Adipose tissue (tissue), 3 donors: Measurements from ENCODE around the gene CCNY. TPM values are rescaled to one million over a fixed set of nuclear protein-coding genes. Genes with fewer than 3 reads are reported as not detected.

Experiments
- H3K27ac ChIP-seq: one replicate; pipeline ENCODE4 v1.5.1; 2013; ENCODE audit warnings: low read depth, low read length
- WGBS, 3 donors: extraction: QIAGEN DNeasy Blood & Tissue Kit; methylation state at CpG; one replicate each; pipeline ENCODE4 v1.1.7; 2013; 5-methylcytosine and 5-hydroxymethylcytosine counted together
- polyA plus RNA-seq, 3 donors: library from polyadenylated mRNA; stranded (reverse); fragments of 200-250 nt; gene quantifications; one replicate each; pipeline ENCODE4 v1.2.3, GENCODE V29; 2013
- donor health status: healthy with polysubstance abuse.
- donor health status: Bipolar disorder and iron deficiency.
- donor health status: healthy.

The CCNY gene
- polyA plus RNA-seq, 3 donors, result 14.0 to 38.6 (median 24.6) TPM

- WGBS, 3 donors, result 45 to 50% (median 47%) methylated on average over 12 of the region's 12 CpGs
- H3K27ac ChIP-seq, result no peak overlapping the region
These were observed 117.7 kb downstream of the CCNY start for GRCh38 chr10:35453855-35454532.

DNA sequence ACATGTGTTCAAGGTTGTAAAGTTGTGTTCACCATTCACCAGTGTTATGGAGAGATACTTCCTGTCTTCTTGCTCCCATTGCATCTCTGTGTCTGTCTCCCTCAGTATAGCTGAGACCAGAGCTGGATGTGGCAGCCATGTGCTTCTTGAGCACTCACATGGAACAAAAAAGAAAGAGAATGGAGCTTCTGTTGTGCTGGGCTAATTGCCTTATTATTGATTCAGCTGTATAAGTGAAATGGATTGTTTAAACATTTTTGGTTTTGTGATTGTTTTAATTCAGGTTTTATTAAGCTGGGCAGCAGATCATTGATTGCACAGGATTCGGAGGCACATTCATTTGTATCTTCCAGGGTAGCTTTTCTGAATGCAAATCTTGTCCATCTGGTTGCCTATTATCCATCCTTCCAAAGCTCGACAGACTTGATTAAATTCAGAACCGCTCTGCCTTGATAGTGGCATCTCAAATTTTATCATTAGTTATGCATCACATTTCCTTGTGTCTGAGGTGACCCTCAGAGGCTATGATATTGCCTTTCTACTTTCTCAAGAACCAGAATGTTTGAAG, 119.9 kb downstream of the CCNY start:
- 79 to 97% (median 94%) methylated on average over 3 of the region's 3 CpGs for WGBS, 3 donors

GRCh38 chr10:35456784-35457183, 120.5 kb downstream of the CCNY start:
- 73 to 98% (median 91%) methylated on average over 4 of the region's 4 CpGs for WGBS, 3 donors
- no peak overlapping the region for H3K27ac ChIP-seq

More for the DNA sequence above, 119.9 kb downstream of the CCNY start:
- no peak overlapping the region for H3K27ac ChIP-seq

GRCh38 chr10:35458500-35459448, 122.5 kb downstream of the CCNY start:
- WGBS, 3 donors, result 81 to 83% (median 82%) methylated on average over 12 of the region's 12 CpGs
- H3K27ac ChIP-seq, result no peak overlapping the region

GRCh38 chr10:35459449-35459847, 123.1 kb downstream of the CCNY start:
- WGBS, 3 donors, result 97 to 100% (median 98%) methylated on average over 2 of the region's 2 CpGs
- H3K27ac ChIP-seq, result no peak overlapping the region

GRCh38 chr10:35460852-35461460, 124.6 kb downstream of the CCNY start:
- H3K27ac ChIP-seq, result no peak overlapping the region
- 64 to 94% (median 85%) methylated on average over 2 of the region's 2 CpGs for WGBS, 3 donors

- 39 to 85% (median 78%) methylated on average over 5 of the region's 5 CpGs for WGBS, 3 donors
- H3K27ac ChIP-seq, result no peak overlapping the region
These were observed 126.2 kb downstream of the CCNY start for GRCh38 chr10:35462491-35462934.

GRCh38 chr10:35463105-35463867, 127.0 kb downstream of the CCNY start:
- no peak overlapping the region for H3K27ac ChIP-seq

GRCh38 chr10:35463878-35464277, 127.6 kb downstream of the CCNY start:
- H3K27ac ChIP-seq, result no peak overlapping the region
- 78 to 89% (median 85%) methylated on average over 3 of the region's 3 CpGs for WGBS, 3 donors

More at GRCh38 chr10:35463105-35463867, 127.0 kb downstream of the CCNY start:
- WGBS, 3 donors, result 43 to 57% (median 50%) methylated on average over 3 of the region's 3 CpGs

GRCh38 chr10:35464825-35465456, 128.6 kb downstream of the CCNY start:
- WGBS, 3 donors, result 77 to 85% (median 78%) methylated on average over 11 of the region's 11 CpGs
- H3K27ac ChIP-seq, result no peak overlapping the region

- WGBS, 3 donors, result 51 to 86% (median 81%) methylated on average over 5 of the region's 5 CpGs
- no peak overlapping the region for H3K27ac ChIP-seq
These were observed 129.4 kb downstream of the CCNY start for GRCh38 chr10:35465673-35466072.

DNA sequence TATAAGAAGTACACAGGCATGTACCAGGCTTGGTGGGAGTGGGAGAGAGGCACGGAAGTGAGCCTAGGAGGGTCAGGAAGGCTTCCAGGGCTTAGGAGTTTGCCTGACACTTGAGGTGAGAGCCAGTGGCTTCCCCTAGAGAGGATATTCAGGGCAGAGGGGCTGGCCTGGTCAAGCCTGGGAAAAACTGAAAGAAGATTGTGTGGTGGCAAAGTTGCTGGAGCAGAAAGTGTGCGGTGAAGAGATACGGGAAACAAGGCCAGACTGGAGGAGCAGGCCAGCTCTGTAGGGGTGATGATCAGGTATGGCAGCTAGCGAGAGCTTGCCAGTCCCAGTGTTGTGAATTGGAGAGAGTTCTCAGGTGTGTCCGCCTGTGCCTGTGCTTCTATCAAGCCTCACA, 129.9 kb downstream of the CCNY start:
- 68 to 96% (median 87%) methylated on average over 4 to 5 of the region's 5 CpGs for WGBS, 3 donors

DNA sequence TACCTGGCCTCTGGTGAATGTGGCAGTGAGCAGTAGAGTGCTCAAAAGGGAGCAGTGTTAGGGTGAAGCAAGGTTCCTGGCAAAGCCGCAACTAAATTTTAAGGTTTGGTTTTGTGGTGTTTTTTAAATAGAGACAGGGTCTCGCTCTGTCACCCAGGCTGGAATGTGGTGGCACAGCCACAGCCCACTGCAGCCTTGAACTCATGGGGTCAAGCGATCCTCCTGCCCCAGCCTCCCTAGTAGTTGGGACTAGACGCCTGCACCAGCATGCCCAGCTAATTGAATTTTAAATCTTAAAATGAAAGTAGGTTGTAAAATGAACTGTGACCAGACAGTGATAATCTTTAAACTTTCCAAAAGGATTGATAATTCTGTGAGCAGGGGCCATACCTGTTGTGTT, 130.4 kb downstream of the CCNY start:
- no peak overlapping the region for H3K27ac ChIP-seq
- 96 to 99% (median 96%) methylated on average over 4 of the region's 4 CpGs for WGBS, 3 donors

More for the DNA sequence above, 129.9 kb downstream of the CCNY start:
- H3K27ac ChIP-seq, result no peak overlapping the region

- no peak overlapping the region for H3K27ac ChIP-seq
These were observed 130.9 kb downstream of the CCNY start for GRCh38 chr10:35467186-35467585.

- WGBS, 3 donors, result 75 to 82% (median 81%) methylated on average over 9 of the region's 9 CpGs
- no peak overlapping the region for H3K27ac ChIP-seq
These were observed 134.1 kb downstream of the CCNY start for GRCh38 chr10:35470248-35470924.

DNA sequence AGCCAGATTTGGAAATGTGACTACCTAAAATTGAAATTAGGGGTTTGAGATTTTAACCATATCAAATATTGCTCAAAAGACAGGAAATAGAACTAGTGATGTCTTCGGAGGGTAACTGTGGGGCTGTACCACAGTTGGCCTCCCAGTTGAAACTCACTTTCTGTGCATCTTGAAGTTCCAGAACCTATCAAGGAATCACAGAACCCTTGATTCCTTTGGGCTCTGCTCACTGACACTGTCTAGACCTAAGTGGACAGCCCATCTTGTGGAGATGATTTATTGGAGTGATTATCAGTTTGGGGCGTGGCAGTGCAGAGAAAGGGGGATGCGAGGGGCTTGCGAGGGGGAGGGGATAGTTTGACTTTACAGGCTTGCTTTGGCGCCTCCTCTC, 134.6 kb downstream of the CCNY start:
- 85 to 90% (median 89%) methylated on average over 5 of the region's 5 CpGs for WGBS, 3 donors
- no peak overlapping the region for H3K27ac ChIP-seq

DNA sequence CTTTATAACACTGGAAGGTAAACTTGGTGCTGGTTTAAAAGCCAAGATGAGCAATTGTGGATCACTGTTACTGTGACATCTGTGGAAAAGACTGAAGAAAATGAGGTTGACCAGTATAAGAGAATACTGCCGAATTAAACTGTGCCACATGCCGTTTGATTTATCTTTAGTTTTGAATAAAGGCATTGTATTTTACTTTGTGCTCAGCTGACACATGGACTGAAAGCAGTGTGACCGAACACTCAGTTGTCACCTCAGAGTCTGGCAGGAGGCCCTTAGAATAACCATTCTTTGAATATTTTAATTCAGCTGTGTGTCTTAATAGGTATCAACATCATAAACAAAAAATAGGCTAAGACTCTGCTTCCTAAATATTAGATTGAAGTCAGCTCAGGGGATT, 135.1 kb downstream of the CCNY start:
- no peak overlapping the region for H3K27ac ChIP-seq
- WGBS, 3 donors, result 54 to 90% (median 81%) methylated on average over 3 of the region's 3 CpGs
